UCSD-AML1 (cell line): ENCODE measurements around the gene DIAPH2.
A peak's percentile ranks its signal among the peaks of the same experiment; 100 is the strongest.

Experiments
- DNase-seq: peaks from one replicate; lab custom pipeline; 2025; ENCODE audit not compliant: unreplicated experiment; lab: John Stamatoyannopoulos, UW

The DIAPH2 gene

DNA sequence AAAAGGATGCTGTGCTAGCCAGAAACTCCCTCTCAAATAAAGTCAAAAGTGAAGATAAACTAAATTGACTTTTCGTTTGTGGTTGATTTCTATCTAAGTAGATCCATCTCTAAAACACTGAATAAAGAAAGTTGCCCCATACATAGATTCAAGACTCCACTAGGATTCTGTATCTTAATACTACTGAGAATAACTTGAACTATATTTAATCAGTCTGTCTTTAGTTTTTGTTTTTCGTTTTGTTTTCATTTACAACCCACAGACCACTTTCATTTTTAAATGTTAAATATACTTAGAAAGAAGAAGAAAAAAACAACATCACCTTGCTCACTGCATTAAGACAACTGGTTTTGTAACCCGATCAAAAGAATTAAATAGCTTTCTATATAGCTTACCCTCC lies 854.1 kb downstream of the DIAPH2 start:
- DNase-seq, result no peak

DNA sequence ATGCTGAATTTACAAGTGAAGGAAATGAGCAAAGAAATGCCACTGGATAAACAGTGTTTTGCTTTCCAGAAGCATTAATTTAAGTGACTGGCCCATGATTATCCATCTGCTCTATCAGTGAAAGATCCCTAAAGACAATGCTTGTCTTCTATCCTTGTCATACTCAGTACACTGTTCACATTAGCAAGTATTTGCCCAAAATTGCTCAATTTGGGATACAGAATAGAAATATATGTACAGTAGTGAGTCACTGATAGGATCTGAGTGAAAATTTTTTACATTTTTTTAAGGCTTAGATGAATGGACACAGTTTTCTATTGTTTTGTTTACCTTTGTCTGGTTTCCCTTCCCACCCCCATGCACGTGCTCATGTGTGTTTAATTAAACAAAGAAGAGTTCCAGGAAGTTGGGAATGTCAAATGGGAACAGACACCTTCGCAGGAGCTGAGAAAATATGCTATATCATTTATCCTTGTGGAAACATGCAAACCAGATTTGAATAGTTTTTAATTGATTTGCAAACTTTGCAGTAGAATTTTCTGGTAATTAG lies 855.4 kb downstream of the DIAPH2 start:
- no peak for DNase-seq

DNA sequence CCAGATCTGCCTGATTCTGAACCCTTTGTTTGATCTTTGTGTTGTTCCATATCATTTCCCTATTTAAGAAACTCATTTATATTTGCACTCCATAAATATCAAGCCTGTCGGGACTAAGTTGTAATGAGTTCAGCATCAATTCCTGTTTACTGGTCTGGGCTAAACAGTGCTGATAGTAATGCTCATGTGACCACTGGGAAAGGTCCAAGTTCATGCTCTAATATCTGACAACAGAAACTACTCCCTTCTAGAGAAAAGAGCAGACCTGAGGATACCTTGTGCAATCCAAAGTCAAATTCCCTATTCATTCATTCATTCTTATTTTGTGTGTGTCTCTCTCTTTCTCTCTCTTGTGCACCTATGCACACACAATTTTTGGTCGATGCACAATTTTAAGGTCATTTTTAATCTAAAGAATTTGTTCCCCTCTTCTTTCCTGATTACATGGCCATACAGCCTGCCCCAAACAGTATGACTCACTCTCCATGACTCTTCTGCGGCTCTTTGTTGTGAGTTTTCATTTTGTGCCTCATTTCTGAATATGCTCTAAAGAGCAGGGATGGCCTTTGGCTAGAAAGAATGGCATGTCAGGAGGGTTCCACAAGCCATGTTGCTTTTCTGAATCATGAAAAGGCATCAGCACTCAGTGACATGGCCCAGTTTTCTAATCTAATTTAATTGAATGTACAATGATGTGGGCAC lies 863.4 kb downstream of the DIAPH2 start:
- no peak for DNase-seq

DNA sequence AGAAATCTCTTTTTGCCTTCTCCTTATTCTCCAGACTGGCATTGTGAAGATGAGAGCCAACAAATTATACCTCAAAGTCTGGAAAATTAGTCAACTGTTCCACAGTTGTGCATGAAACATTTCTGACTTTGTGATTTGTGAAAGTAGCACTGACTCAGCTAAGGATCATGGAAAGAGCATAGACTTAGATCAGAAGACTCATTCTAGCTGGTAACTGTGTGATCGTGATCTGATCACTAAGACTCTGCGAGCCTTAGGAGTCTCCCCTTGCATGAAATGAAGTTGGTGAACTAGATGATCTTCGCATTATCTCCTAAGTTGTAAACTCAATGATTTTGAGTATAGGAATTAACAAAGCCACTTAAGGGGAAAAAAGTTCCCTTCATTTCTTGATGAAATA lies 867.2 kb downstream of the DIAPH2 start:
- DNase-seq, result no peak

DNA sequence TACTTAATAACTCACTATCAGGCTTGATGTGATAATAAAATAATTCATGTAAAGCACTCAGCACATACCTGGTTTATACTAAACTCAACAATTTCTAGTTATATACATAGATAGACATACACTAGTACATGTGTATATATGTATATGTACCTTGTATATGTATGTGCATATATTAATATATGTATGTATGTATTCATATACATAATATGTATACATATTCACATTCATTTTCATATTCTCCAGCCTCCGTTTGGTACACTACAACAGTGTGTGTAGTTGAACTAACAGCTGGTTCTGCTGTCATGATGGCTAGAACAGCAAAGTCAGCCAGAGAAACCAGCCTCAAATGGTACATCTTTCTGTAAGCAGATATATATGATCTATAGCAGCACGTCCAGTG lies 869.2 kb downstream of the DIAPH2 start:
- no peak for DNase-seq

DNA sequence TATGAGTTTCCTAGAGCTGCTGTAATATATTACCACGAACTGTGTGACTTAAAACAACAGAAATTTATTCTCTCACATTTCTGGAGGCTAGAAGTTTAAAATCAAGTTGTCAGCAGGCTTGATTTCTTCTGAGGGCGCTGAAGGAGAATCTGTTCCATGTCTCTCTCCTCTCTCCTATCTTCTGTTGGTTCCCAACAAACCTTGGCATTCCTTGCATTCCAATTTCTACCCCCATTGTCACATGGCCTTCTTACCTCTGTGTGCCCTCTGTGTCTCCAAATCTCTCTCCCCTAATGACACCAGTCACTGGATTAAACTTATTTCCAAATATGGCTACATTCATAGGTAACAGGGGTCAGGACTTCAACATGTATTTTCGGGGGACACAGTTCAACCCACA lies 871.7 kb downstream of the DIAPH2 start:
- DNase-seq, result no peak

DNA sequence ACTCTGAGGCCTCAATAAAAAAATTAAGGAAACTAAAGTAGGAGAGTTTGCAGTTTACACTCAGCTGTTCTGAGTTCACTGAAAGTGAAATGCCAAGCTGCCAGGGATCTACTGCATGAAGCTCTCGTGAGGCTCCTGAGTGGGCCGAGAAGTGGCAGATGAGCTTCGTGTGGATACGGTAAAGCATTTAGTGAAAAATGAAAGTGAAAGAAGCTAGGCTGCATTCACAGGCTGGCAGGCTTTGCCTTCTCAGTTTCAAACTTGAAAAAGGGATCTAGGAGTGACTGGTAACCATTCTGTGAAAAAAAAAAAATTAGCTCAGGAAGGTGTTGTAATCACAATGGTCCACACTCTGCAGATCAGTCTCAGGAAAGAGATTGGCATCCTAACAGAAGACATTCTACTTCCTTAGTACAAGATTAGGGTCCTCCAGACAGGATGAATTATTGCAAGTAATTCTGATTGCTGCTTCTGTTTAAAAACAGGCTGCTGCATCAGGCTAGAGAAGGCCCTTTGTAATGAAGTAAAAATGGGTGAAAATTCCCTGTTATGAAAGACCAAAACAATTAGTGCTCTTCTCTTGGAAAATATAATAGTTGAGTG lies 879.0 kb downstream of the DIAPH2 start:
- DNase-seq, result peak; percentile 37

DNA sequence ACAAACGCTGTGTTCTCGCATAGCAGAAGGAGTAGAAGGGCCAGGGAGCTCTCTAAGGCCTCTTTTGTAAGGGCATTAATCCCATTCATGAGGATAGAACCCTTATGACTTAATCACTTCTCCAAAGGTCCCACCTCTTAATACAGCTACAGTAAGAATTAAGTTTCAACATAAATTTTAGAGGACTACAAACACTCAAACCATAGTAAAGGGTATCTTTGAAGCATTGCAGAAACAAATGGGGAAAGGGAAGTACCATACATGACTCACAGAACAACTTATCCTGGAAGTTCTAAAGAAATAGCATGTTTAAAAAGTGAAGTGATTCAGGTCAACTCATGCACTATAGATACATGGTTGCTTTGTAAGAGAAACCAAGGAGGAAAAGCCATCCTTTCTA lies 879.9 kb downstream of the DIAPH2 start:
- DNase-seq, result no peak

DNA sequence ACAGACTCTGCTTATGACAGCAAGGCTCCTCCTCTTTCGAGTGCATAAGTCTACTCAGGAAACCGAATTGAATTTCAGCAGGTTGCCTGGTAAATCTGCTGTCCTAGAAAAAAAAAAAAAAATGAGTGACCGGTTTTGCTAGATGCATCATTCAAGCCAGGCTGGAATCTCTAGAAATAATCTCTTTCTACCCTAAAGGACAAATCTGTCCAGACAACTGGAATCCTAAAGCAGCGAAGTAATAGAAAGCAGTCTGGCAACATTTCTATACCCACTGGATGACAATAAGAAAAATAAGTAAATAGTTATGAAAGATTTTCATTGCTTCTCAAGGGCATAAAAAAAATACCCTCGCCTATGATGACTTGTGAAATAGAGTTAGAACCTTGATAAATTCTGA lies 902.5 kb downstream of the DIAPH2 start:
- DNase-seq, result no peak

DNA sequence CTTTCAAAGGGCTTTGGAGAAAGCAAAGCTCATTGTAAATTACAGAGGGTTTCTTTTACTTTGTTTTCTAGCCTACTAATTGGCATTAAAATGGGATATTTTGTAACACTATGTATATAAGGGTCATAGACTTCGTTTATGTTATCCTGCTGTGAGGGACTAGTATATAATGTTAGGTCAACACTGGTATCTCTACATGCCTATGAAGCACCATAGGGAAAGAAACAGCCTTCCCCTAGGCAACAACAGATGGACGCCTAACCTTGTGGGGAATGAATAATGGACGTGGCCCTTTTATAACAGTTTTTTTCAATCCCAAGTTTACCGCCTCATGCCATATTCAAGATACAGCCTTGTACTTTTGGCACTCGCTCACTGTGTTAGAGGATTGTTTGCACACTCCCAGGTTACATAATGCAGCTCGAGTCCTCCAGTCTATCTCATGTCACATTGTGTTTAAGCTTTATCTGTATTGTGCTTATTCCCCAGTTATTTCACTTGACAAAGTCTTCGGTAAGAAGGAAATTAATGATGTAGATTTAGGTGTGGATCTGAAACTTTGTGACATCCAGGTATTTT lies 910.1 kb downstream of the DIAPH2 start:
- no peak for DNase-seq

DNA sequence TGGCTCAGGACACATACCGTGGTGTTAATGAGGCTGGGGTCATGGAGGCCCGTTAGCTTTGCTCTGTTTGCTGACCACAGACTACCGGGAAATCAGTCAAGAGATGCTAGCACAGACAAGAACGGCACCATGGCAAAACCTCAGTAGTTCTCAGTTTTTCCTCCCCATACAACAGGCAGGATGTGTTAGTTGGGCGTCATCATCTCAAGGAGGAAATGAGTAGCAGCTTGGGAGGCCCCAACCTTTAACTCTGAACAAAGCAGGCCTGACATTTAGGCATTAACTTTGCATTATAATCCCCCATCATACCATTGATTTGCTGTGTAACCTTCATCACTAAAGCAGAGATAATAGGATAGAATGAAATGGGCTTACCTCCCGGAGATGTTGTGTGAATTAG lies 913.3 kb downstream of the DIAPH2 start:
- DNase-seq, result peak; percentile 7

DNA sequence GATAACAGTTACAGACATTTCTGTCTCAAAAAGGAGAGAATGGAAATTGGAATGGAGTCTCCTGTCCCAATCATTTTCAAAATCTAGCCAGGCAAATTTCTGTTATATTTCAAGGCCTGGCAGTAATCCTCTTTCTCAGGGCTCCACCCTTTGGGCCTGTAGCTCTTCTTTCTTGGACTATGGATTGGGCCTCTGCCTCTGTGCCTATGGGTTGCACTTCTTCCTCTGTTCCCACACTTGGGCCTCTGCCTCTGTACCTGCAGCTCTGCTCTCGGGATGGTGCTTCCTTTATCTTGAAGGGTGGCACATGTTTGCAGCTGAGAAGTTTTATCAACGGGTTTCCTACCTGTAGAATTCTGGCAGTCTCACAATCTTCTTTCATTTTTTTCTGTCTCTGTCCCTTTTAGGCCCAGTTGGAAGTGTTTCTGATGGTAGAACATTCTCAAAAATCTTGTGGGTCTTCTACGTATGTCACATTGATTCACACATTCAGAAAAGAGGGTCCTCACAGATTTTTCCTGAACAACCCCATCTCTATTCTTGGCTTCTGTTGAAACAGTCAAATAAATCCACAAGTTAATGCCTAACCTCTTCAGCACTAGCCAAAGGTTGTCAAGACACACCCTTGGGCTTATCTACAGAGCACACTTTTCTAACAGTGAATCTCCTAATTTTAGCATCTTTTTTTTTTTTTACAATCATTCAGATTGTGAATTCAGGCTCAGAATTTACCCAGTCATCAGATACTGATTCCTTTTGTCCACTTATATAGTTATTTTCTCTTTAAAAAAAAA lies 918.0 kb downstream of the DIAPH2 start:
- no peak for DNase-seq

DNA sequence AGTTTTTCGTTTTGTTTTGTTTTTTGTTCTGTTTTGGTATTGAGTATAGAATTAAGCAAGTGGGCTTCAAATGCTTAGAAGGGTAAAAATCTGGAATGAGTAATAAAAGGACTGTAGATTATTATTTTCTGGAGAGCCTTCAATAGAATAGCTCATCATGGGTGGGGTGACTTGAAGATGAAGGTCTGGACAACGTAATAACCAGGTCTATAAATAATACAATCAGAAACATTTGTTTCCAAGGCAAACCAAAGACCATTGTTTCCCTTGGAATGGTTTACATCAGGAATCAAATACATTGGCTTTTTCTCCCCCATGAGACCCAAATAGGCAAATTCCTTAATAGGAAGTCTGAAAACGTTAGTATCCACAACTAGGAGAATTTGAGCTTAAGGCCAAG lies 920.6 kb downstream of the DIAPH2 start:
- DNase-seq, result no peak

DNA sequence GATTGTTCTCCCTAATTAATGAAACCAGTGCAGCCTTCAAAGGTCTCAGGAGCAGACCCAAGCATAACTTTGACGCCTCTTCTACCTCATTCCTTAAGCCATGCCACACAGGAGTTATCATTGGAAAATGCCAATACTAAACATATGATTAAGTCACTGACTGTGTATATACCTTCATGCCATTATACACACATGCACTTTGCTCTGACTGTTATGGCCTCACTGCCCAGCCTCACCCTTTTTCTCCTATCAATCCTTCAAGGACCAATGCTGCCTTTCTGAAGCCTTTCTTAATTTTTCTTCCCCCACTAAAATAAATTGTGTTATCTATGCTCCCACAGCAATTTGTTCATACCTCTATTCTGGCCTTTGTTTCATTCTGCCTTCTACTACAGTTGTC lies 924.7 kb downstream of the DIAPH2 start:
- DNase-seq, result no peak

DNA sequence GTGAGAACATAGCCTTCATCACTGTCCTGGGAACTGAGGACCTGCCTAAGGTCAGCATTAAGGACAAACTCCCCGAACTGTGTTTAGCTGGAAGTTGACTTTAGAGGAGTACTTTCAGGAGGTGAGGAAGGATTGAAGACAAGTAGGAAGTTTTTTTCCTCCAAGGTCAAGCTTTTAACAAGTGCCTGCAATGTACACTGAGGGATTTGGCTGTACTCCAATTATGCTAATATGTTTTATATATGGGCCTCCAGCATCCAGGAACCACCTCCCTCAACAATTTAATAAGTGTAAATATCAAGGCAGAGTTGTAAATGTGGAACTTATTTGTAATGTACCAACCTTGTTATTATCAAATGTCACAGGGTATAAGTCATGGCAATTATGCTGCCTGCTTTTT lies 925.3 kb downstream of the DIAPH2 start:
- no peak for DNase-seq

DNA sequence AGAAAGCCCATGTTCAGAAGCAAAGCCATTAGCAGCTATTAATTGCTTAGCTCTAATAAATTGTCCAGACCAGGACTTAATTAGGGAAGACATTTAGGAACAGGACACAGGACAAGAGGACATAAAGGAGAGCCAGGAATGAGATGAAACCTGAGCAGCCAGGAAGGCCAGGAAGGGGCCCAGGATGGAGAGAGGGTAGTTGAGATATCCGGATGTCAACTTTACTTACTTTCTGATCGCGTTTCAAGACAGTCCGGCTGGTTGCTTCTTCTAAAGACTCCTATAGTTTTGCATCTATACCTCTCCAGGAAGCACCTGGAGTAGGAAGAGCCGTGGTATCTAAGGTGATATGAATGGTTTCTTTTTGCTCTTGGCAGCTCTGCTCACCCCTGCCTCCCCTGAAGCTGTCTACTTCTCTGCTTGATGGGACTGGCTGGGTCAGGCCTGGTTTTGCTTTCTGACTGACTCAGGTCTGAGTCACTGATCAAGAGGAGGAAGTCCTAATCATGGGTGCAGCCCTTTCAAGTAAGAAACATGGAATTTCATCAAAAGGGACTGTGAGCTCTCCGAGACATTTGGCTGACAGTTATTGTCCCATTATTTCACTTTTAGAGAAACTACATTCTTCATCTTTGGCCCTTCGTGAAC lies 932.4 kb downstream of the DIAPH2 start:
- DNase-seq, result peak; percentile 11

DNA sequence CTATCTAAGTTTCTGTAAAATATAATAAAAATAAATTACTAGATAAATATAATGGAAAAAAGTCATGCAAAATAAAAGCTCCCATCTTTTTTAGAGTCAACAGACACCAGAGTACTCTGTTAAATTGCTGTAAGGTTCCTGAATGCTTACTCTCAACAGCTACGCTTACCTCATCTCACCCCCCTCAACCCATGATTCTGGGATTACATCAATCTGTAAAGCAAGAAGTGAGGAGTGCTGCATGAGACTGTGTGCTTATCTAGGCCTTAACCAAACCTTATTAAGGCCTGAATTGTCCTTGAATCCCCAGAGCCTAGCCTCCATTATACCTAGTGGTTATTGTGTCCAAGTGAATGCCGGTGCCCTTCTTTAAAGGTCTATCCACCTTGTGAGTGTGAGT lies 934.9 kb downstream of the DIAPH2 start:
- DNase-seq, result no peak

DNA sequence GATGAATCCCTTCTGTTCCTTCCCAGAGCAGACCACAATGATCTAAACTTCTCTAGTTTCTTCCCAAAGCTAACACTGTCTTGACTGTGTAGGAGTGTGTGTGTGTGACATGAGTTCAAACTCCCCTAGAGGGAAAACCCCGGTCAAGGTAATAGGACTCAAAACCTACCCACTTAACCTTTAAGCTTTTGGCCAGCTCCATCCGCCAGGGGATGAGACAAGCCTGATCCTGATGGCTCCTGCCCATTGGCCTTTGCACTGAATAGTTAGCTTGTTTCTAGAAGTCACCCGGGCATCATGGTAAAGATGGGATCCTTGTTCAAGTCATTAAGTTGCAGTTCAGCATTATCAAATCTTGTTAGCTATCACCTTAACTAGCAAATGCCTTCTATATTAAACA lies 937.5 kb downstream of the DIAPH2 start:
- DNase-seq, result no peak

DNA sequence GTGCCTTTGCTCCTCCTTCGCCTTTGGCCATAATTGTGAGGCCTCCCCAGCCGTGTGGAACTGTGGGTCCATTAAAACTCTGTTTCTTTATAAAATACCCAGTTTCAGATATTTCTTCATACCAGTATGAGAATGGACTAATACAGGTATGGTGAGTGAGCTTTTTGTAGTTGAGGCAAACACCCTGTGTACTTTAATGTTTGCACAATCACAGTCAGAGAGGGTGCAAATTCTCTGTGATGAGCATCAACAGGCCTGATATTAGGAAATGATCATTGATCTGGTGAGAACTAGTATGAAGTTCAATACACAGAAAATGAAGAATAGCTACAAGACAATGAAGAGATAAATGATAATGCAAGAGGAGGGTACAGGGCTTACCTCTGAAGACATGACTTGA lies 943.7 kb downstream of the DIAPH2 start:
- DNase-seq, result no peak

DNA sequence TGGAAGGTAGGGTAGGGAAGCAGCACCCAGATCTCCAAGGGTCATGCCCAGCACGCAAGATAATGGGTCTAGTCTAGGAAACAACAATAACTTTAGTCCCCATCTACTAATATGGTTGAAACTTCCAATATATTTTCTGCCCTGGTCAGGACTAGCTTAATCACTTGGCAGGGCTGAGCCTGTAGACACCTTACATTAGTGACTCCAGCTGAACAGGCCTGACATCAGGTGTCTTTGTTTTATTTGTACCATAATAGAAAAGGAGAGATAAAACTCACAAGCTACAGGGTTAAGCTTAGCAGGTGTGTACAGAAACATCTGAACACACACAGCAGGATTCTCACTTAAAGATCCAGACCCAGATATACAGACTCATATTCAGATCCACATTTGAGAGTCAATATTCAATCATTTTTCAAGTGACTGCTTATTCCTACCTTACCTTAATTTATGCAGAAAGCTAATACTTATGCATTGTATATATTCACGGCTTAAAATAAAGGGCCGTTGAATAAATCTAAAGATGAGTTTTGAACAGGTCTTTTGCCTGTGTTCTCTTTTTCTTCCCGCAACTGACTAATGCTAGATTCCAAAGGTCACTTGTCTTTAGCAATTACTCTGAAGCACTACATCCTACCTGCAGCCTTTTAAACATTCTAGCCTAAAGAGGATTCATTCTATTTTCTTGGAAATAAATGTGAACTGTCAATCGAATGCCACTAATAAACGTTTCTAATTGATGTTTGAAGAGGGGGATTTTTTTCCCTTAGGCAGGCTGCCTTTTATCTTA lies 944.4 kb downstream of the DIAPH2 start:
- no peak for DNase-seq
